ENCODE results near the gene NR2F2. TPM values are rescaled to one million over a fixed set of nuclear protein-coding genes. Genes with fewer than 3 reads are reported as not detected.

The NR2F2 gene
- total RNA-seq, 4 donors from 2014 or later = 18.3 to 30.2 (median 20.4) TPM

DNA sequence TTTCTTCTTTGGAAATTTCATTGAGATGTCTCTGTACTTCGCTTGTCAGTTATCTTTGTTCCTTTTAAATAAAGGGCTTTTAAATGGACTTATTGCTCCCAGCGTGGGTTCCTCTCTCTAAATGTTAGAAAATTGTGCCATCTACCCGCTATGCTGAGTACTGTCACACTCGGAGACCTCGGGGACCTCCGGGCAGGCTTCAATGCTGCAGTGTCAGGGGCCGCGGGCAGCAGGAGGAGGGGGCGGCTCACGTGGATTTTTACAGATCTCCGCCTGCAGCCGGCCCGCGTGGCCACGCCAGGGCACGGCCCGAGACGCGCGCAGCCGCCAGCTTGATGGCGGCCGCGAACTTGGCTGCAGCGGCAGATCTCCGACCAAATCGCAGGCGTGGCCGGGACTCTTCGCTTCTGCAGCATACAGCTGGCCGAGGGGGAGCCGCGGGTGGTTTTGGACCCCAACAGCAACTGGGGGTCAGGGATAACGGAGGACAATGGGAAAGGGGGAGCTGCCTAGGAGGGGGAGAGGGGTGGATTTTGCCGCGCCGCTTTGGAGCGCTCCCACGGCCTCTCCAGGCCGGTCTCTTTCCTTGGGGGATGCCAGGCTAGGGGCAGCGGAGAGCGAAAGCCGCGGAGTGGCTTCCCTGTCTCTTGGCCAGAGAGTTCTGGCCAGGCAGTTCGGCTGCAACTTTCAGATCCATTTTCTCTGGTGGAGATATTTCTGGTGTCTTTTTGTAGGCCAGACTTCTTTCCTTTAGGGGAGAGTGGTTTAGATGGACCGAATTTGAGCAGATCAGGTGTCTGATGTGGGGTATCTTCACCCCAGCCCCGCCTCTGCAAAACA lies 15.3 kb downstream of the NR2F2 start:
- peak in 1 of 2 donors; percentile 33 for TF ChIP-seq POLR2A (IDR thresholded peaks at IDR 0.05)
- TF ChIP-seq, protein P1, sequence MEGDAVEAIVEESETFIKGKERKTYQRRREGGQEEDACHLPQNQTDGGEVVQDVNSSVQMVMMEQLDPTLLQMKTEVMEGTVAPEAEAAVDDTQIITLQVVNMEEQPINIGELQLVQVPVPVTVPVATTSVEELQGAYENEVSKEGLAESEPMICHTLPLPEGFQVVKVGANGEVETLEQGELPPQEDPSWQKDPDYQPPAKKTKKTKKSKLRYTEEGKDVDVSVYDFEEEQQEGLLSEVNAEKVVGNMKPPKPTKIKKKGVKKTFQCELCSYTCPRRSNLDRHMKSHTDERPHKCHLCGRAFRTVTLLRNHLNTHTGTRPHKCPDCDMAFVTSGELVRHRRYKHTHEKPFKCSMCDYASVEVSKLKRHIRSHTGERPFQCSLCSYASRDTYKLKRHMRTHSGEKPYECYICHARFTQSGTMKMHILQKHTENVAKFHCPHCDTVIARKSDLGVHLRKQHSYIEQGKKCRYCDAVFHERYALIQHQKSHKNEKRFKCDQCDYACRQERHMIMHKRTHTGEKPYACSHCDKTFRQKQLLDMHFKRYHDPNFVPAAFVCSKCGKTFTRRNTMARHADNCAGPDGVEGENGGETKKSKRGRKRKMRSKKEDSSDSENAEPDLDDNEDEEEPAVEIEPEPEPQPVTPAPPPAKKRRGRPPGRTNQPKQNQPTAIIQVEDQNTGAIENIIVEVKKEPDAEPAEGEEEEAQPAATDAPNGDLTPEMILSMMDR (IDR thresholded peaks at IDR 0.05) = peak in 5 of 6 experiments; percentile 30 to 72 (median 62)
- Histone ChIP-seq H3K4me3 (replicated peaks in 1 of 3) (peak overlapping the region; percentile 5 to 39 (median 24)), H3K27me3 (no peaks in the 10 kb centered on the region), H3K9me3 (no peaks in the 10 kb centered on the region), H3K27ac (peak overlapping the region; percentile 73 to 97 (median 95)), H3K4me1 (peaks cover 4 to 5% of the 10 kb centered on the region in 2 donors), H3K36me3 (no peaks in the 10 kb centered on the region)
- WGBS, 2 donors = 11 to 12% methylated on average over 17 of the region's 47 CpGs
- intact Hi-C loops (cut with DNase I) = no loop called here
- DNase-seq = peak; percentile 74 to 78

GRCh38 chr15:96346409-96346970 lies 16.0 kb downstream of the NR2F2 start:
- Histone ChIP-seq H3K9me3 (no peaks in the 10 kb centered on the region), H3K27me3 (peaks cover under 1% of the 10 kb centered on the region), H3K4me1 (peaks cover 5 to 7% of the 10 kb centered on the region in 2 donors), H3K36me3 (no peaks in the 10 kb centered on the region), H3K27ac (peak overlapping the region; percentile 75 to 97 (median 95)), H3K4me3 (replicated peaks in 1 of 3) (peak overlapping the region in 1 of 3 donors; percentile 39)
- WGBS, 2 donors = 58 to 65% methylated on average over 6 of the region's 6 CpGs
- DNase-seq = no peak
- TF ChIP-seq POLR2A (IDR thresholded peaks at IDR 0.05) = no peak
- TF ChIP-seq, protein P1 (IDR thresholded peaks at IDR 0.05) = no peak
- intact Hi-C loops (cut with DNase I) = no loop called here

GRCh38 chr15:96347181-96348111 lies 16.9 kb downstream of the NR2F2 start:
- WGBS, 2 donors = 56 to 78% methylated on average over 39 of the region's 39 CpGs
- no peaks in the 10 kb centered on the region for H3K9me3 ChIP-seq
- peak overlapping the region; percentile 75 to 97 (median 95) for H3K27ac ChIP-seq
- peaks cover 13 to 17% of the 10 kb centered on the region in 2 donors for H3K4me1 ChIP-seq
- no peaks in the 10 kb centered on the region for H3K36me3 ChIP-seq
- intact Hi-C loops (cut with DNase I) = no loop called here
- peaks cover 11% of the 10 kb centered on the region for H3K27me3 ChIP-seq
- H3K4me3 ChIP-seq (replicated peaks in 1 of 3) = peak overlapping the region in 1 of 3 donors; percentile 16
- TF ChIP-seq POLR2A (IDR thresholded peaks at IDR 0.05) = no peak
- DNase-seq = no peak

- Histone ChIP-seq H3K4me1 (peaks cover 13 to 17% of the 10 kb centered on the region in 2 donors), H3K27ac (peak overlapping the region; percentile 75 to 97 (median 95)), H3K9me3 (no peaks in the 10 kb centered on the region), H3K4me3 (replicated peaks in 1 of 3) (no peak overlapping the region), H3K27me3 (peaks cover 14% of the 10 kb centered on the region), H3K36me3 (no peaks in the 10 kb centered on the region)
- intact Hi-C loops (cut with DNase I) = no loop called here
- 71 to 79% methylated on average over 13 of the region's 13 CpGs for WGBS, 2 donors
- DNase-seq = no peak
- TF ChIP-seq, protein P1 (IDR thresholded peaks at IDR 0.05) = no peak
- TF ChIP-seq POLR2A (IDR thresholded peaks at IDR 0.05) = no peak
Measured at GRCh38 chr15:96348112-96349027, 17.9 kb downstream of the NR2F2 start.
